Measurements from ENCODE around the gene ERCC6L2.

Gene ERCC6L2

DNA sequence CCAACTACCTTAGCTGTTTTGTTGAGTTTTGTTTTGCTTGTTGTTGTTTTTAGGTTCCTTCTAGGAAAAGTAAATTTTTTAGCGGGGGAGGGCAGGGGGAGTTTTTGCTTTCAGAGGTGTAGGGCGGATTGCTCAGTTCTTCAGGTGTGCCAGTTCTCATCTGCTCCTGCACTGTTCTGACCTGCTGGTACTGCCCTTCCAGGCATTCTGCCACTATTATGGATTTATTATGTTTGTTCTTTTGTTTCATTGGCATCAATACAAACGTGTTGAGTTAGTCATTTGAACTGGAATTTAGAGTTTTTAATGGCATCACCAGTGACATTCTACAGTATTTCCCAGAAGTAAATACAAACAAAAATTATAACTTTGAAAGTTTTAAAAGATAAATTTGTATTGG is 26.0 kb downstream of the ERCC6L2 start:
- Histone ChIP-seq H3K4me1 (ENCODE audit: low read length) (peaks cover 17% of the 10 kb centered on the region), H4K20me1 (ENCODE audit: insufficient read depth, low read length) (no peaks in the 10 kb centered on the region), H3K9ac (ENCODE audit: low read length) (no peak overlapping the region), H3K79me2 (ENCODE audit: low read length) (peaks cover 2% of the 10 kb centered on the region; the same call in 1 of the 2 replicates), H3K27me3 (ENCODE audit: low read depth, low read length) (no peaks in the 10 kb centered on the region), H3K36me3 (replicated peaks; ENCODE audit: low read depth, low read length) (peaks cover 4% of the 10 kb centered on the region), H3K4me3 (ENCODE audit: low read length) (no peak overlapping the region), H2AFZ (ENCODE audit: low read depth, low read length) (no peak overlapping the region), H3K4me2 (ENCODE audit: low read length) (no peak overlapping the region), H3K27ac (ENCODE audit: low read length) (no peak overlapping the region), H3K9me3 (ENCODE audit: insufficient read depth, low read length) (no peaks in the 10 kb centered on the region)
- TF ChIP-seq CTCF (IDR thresholded peaks at IDR 0.05; ENCODE audit: low read depth, low read length): no peak
- TF ChIP-seq EZH2phosphoT487 (IDR thresholded peaks at IDR 0.05; ENCODE audit: low read depth): no peak

DNA sequence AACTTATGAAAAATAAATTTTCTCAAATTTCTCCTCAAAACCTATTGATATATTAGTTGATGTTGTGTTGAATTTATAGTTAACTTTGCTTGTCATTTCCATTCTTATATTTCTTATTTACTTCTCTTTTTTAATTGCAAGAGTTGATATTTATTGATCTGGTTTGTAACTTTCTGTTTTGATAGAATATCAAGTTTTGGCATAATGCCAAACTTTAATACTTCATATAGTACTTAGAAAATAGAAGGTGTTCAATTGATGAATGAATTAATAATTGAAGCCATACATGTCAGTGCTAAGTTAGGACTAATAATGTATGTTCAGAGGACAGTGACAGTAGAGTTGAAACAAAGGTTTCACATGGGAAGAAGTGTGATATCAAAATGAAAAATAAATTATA is 27.9 kb downstream of the ERCC6L2 start:
- H3K4me3 ChIP-seq (ENCODE audit: low read length): no peak overlapping the region

DNA sequence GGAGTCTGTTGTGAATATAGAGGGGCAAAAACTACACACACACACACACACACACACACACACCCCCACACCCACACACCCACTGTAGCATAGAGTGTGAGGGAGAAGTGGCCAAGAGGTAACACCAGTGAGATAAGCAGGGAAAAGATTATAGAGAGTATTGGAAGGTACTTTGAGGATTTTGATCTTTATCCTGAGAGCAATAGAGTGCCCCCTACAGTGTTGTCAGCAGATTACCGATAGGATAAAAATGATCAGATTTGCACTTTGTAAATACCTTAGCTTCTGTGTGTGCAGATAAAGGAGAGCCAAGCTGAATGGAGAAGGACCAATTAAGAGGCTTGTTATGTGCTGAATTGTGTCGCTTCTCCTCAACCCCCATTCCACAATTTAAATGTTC is 32.3 kb downstream of the ERCC6L2 start:
- TF ChIP-seq EZH2phosphoT487 (IDR thresholded peaks at IDR 0.05; ENCODE audit: low read depth) (no peak), CTCF (IDR thresholded peaks at IDR 0.05; ENCODE audit: low read depth, low read length) (peak; percentile 56)
- no peaks in the 10 kb centered on the region for H3K9me3 ChIP-seq (ENCODE audit: insufficient read depth, low read length)
- H2AFZ ChIP-seq (ENCODE audit: low read depth, low read length): no peak overlapping the region
- H3K9ac ChIP-seq (ENCODE audit: low read length): no peak overlapping the region
- H3K4me2 ChIP-seq (ENCODE audit: low read length): no peak overlapping the region
- H3K79me2 ChIP-seq (ENCODE audit: low read length): no peaks in the 10 kb centered on the region
- H3K4me1 ChIP-seq (ENCODE audit: low read length): no peaks in the 10 kb centered on the region
- no peak overlapping the region for H3K4me3 ChIP-seq (ENCODE audit: low read length)
- no peaks in the 10 kb centered on the region for H3K27me3 ChIP-seq (ENCODE audit: low read depth, low read length)
- H3K27ac ChIP-seq (ENCODE audit: low read length): no peak overlapping the region
- peaks cover 7% of the 10 kb centered on the region for H3K36me3 ChIP-seq (replicated peaks; ENCODE audit: low read depth, low read length)
- H4K20me1 ChIP-seq (ENCODE audit: insufficient read depth, low read length): no peaks in the 10 kb centered on the region

More for the DNA sequence above, 27.9 kb downstream of the ERCC6L2 start:
- H3K36me3 ChIP-seq (replicated peaks; ENCODE audit: low read depth, low read length): peaks cover 4% of the 10 kb centered on the region
- no peak for TF ChIP-seq EZH2phosphoT487 (IDR thresholded peaks at IDR 0.05; ENCODE audit: low read depth)
- TF ChIP-seq CTCF (IDR thresholded peaks at IDR 0.05; ENCODE audit: low read depth, low read length): no peak
- H3K9ac ChIP-seq (ENCODE audit: low read length): no peak overlapping the region
- H3K4me1 ChIP-seq (ENCODE audit: low read length): no peaks in the 10 kb centered on the region
- H3K4me2 ChIP-seq (ENCODE audit: low read length): no peak overlapping the region
- no peaks in the 10 kb centered on the region for H4K20me1 ChIP-seq (ENCODE audit: insufficient read depth, low read length)
- H3K79me2 ChIP-seq (ENCODE audit: low read length): no peaks in the 10 kb centered on the region
- no peaks in the 10 kb centered on the region for H3K27me3 ChIP-seq (ENCODE audit: low read depth, low read length)
- no peak overlapping the region for H2AFZ ChIP-seq (ENCODE audit: low read depth, low read length)
- H3K27ac ChIP-seq (ENCODE audit: low read length): no peak overlapping the region
- no peaks in the 10 kb centered on the region for H3K9me3 ChIP-seq (ENCODE audit: insufficient read depth, low read length)

- H3K4me1 ChIP-seq (ENCODE audit: low read length): no peaks in the 10 kb centered on the region
- no peak overlapping the region for H3K4me2 ChIP-seq (ENCODE audit: low read length)
- H3K9me3 ChIP-seq (ENCODE audit: insufficient read depth, low read length): no peaks in the 10 kb centered on the region
- H3K36me3 ChIP-seq (replicated peaks; ENCODE audit: low read depth, low read length): peaks cover 8% of the 10 kb centered on the region
- H2AFZ ChIP-seq (ENCODE audit: low read depth, low read length): no peak overlapping the region
- no peaks in the 10 kb centered on the region for H3K79me2 ChIP-seq (ENCODE audit: low read length)
- H3K9ac ChIP-seq (ENCODE audit: low read length): no peak overlapping the region
- H3K27me3 ChIP-seq (ENCODE audit: low read depth, low read length): no peaks in the 10 kb centered on the region
- TF ChIP-seq CTCF (IDR thresholded peaks at IDR 0.05; ENCODE audit: low read depth, low read length) (no peak), EZH2phosphoT487 (IDR thresholded peaks at IDR 0.05; ENCODE audit: low read depth) (no peak)
- H4K20me1 ChIP-seq (ENCODE audit: insufficient read depth, low read length): no peaks in the 10 kb centered on the region
- no peak overlapping the region for H3K4me3 ChIP-seq (ENCODE audit: low read length)
- no peak overlapping the region for H3K27ac ChIP-seq (ENCODE audit: low read length)
These were observed 34.7 kb downstream of the ERCC6L2 start for GRCh38 chr9:95910023-95910707.
